Astrocyte (in vitro differentiated cells and primary cell): ENCODE measurements around the gene FGF12.

Source experiments
- CTCF ChIP-seq: IDR thresholded peaks from 2 replicates; pipeline ENCODE4 v1.5.1; 2011; ENCODE audit warnings: low read depth, mild to moderate bottlenecking, inconsistent platforms, low read length, moderate library complexity; ENCODE audit not compliant: insufficient read depth
- EZH2 ChIP-seq: IDR thresholded peaks from 2 replicates; pipeline ENCODE4 v1.6.1; 2012; ENCODE audit warnings: mild to moderate bottlenecking, low read length, inconsistent platforms; ENCODE audit not compliant: insufficient read depth

GRCh38 chr3:192687488-192688152 is 39.7 kb downstream of the FGF12 start:
- TF ChIP-seq CTCF (no peak), EZH2 (no peak)
